Measurements from ENCODE around the gene USH1C. TPM values are rescaled to one million over a fixed set of nuclear protein-coding genes. Genes with fewer than 3 reads are reported as not detected.

Gene USH1C
- total RNA-seq, 1 donor from 2014 or later: 5.3 TPM

DNA sequence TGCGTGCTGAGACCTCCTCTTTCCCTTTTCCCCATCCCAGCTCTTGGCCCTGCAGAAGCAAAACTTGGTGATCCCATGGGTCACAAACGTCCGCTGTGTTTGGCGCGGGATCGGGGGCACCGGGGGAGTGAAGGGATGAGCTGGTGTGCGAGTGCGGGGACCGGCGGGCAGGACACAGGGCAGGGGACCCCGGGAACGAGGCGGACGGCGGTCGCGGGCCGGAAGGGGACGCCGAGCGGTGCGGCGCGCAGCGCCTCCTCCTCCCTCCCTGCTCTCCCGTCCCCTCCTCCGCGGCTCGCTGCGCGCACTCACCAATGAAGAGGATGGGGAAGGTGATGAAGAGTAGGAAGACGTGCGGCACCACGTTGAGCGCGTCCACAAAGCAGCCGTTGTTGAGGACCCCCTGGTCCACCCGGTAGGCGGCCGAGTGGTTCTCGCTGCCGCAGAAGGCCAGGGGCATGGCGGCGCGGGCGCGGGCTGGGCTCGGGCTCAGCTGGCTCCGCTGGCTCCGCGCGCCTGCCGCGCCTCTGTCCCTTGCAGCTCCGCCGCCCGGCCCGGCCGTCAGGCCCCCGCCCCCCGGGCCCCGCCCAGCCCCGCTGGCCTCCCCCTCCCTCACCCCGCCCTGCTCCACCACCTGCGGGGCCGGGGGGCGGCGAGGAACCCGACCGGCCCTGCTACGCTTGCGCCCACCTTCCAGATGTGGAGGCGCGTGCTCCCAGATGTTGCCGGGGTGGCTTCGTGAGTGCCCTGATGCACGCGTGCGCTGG, 67.7 kb downstream of the USH1C start, which contains the start of gene ABCC8:
TSS of gene ABCC8 (minus strand) at position 529 of the 767 bp plus-strand sequence. CDS start at position 460, 69 bp downstream.
- no peak for DNase-seq (ENCODE audit: low spot score)

DNA sequence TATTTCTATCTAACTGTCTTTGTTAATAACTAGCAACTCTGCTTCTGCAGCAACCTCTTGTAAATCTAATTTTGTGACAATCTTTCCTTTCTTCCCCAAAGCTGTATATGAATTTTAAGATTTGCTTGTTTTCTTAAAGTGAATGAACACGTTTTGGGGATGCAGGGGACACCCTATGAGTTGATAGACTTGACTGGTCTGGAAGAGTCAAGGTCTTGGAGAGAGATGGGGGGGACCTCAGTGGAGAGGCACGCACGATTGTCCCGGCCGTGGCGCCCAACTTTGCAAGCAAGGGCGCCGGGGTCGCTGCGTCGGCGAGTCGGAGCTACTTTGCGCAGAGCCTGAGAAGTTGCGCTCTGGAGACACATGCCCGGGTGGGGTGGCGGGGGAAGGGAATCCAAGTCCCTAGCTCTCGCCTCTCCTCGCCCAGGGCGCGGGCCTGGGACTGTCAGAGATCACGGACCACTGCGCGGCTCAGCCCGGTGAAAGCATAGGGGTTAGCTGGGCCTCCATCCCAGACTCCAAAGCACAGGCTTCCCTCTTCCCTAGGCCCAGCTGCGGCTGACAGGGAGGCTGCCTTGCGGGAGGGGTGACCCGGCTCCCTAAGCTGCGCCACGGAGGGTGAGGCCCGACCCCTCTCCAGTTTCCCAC, 68.4 kb downstream of the USH1C start:
- no peak for DNase-seq (ENCODE audit: low spot score)

DNA sequence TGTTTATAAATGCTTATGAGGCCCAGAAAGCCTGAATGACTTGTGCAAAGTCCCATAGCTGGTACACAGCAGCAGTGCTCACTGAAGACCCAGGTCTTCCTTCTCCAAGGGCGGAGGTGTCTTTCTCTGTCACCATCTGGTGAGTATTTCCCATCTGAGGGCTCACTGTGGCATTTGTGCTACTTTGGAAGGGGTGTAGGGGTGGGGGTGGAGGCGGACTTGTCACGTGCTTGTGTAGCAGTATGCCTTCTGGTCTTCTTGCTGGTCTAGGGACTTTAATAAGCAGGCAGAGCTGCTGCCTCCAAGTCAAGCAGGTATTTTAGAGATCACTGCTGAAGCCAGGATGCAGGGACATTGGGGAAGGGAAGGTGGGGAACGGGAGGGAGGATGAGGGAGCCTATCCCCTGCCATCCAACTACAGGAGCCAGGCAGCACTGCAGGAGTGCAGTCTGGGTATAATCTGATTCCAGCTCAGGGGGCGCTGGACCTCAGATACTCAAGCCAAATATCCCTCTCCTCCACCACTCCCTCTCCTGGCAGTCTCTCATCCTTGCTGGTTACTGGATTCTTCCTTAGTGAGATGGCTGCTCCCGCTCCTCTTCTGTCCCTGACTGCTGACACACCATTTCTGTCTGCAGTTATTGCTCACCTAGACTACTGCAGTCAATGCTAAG, 71.0 kb downstream of the USH1C start:
- DNase-seq (ENCODE audit: low spot score): no peak

DNA sequence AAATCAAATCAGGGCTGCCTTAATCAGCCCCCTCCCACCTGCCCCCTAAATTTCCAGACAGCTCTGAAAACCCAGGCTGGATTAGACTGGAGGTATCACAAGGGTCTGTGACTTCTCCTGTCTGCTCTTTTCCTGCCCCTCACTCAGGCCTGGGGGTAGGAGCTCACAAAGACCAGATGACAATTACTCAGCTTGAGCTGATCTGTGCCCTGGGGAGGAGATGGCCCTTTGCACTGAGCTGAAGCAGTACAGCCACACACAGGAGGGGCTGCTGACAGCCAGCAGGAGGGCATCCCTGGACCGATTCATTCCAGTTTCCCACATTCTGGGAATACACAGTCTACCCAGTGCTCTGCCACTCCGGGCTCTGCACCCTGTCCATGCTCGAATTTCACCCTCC, 71.7 kb downstream of the USH1C start:
- no peak for DNase-seq (ENCODE audit: low spot score)

DNA sequence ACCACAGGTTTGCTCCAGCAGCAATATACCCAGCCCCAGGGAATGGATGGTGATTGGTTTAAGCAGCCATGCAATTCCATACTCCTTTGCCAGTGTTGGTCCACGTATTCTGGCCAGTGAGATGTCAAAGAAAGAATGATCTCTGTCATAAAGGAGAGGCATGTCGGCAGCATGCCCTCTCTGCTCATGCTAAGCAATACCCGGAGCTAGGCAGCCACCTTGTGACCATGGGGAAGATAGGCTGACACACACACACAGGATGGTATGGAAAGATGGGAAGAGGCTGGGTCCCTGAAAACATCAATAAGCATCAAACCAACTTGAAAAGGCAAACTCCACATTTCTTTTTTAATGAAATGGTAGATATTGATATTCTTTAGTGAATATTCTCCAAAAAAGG, 72.7 kb downstream of the USH1C start:
- no peak for DNase-seq (ENCODE audit: low spot score)

DNA sequence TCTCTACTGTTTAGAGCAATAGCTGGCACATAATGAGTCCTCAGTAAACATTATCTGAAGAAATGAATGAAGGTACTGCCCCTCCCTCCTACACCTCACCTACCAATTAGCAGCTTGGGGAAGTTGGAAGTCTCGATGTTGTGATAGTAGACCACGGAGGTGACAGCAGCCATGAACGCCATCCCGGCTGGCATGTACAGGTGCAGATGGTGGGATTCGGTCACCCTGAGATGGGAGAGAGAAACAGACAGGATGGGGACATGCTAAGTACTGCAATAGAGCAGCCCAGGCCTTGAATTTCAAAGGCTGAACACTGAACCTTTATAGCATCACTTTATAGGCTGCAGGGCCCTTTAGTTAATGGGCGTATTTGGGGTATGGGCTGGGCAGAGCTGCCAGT, 74.2 kb downstream of the USH1C start:
- DNase-seq (ENCODE audit: low spot score): no peak

DNA sequence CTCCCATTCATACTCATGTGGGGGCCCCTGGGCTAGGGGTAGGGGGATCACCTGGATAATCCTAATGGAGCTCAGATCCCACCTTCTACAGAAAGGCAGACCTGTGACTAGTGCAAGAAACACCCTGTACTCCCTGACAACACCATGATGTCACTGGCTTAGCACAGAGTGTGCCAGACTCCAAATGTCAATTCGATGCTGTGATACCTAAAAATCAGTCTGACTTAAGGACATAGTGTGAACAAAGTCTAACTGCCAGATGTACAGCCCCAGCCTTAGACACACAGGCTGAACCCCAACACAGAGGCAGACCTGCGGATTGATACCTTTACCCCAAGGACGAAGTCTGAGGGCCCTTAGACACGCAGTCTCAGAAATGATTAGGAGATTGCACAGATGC, 76.1 kb downstream of the USH1C start:
- no peak for DNase-seq (ENCODE audit: low spot score)

DNA sequence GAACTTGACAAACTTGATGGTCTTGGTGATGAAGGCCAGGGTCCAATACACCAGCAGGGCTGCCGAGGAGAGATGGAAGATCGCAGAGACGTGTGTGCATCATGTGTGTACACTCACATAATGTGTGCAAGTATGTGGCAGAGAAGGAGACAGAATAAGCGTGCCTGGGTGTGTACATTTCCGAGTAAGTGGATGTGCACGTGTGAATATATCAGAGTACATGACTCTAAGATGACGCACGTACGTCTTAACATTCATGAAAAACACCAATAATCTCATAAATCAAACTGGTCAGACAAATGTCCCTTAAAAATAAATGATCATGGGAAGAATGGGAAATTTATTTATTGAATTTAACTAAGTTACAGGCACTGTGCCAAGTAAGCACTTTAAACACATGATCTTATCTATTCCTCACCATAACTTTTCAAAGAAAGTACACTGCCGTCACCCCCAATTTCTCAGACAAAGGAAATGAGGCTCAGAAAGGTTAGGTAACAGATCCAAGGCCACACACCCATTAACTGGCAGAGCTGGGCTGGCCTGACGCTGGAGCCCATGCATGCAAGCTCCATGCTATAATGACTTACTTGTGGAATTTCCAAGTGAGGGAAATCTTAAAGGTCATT, 80.6 kb downstream of the USH1C start:
- DNase-seq (ENCODE audit: low spot score): no peak

DNA sequence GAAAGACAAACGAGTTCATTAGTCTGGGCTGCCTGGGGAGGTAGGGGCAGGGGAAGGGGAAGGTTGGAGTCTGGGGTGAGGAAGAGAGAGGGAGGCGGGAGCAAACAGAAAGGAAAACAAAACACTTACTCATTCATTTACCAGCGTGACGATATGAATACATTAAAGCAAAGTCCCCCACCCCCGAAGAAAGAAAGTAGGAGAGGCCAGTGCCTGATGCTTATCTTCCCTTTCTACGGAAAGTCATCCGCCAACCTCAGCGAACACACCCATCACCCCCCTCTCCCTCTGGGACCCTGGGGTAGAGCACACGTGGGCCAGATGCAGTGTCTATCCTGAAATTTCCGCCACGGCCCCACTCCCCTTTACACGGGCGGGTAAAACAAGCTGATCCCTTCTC, 81.3 kb downstream of the USH1C start:
- DNase-seq (ENCODE audit: low spot score): no peak

DNA sequence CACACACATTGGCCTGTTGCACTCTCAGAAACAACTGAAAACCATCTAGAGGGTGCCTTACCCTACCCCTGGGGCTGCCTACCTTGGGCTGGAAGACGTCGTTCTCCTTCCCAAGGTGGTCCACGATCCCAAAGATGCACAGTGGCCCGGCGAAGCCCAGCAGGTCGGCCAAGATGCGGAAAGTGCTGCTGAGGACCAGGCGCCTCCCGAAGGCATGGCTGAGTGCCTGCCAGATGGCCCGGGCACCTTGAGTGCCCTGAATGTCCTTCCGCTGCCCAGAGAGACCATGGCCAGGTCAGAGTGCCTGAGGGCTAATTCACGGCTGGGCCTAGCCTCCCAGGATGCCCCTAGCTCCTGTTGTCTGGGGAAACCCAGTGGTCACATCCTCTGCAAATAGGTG, 83.8 kb downstream of the USH1C start:
- no peak for DNase-seq (ENCODE audit: low spot score)

DNA sequence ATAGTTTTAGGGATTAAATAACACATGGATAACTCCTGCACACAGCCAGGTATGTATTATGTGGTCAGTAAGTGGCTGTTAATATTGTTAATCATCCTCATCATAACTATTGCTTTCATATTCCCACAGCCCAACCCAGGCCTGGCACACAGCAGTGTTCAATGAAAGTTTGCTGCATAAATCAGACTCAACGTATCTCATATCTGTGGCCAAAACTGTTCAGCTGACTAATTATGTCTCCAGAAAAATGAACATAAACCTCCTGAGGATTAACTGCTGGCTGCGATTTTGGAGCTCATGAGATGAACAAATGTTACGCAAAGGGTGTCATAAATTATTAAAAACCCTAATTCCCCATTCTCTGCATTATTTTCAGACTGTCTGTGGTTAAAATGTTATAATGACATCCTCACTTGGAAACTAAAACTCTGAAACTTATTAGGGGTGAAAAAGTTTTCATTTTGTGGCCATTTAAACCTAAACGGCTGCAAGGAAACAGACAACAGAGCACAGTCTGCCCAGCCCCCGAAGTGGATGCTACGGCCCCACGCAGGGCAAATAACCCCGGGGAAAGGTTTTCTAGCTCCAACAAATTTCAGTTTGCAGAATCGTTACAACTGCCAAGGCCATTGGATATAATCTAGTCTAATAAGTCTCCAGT, 84.8 kb downstream of the USH1C start:
- DNase-seq (ENCODE audit: low spot score): no peak

DNA sequence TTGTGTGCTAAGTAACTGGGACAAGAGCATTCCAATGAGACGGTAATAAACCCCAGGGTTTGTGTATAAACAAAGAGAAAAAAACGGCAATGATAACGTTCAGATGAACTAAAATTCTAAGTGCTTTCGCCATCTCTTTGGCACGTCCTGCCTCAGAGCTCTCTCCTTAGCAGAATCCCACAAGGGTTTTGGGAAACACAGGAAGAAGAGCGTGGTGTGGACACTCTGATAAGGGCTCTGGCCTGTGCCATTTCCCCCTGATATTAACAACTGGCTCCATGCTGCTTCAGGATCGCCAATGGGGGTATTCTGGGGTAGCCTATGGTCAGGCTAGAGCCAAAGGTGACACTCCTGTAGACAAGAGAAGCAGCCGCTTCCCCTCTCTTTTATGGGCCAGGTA, 85.9 kb downstream of the USH1C start:
- DNase-seq (ENCODE audit: low spot score): no peak

DNA sequence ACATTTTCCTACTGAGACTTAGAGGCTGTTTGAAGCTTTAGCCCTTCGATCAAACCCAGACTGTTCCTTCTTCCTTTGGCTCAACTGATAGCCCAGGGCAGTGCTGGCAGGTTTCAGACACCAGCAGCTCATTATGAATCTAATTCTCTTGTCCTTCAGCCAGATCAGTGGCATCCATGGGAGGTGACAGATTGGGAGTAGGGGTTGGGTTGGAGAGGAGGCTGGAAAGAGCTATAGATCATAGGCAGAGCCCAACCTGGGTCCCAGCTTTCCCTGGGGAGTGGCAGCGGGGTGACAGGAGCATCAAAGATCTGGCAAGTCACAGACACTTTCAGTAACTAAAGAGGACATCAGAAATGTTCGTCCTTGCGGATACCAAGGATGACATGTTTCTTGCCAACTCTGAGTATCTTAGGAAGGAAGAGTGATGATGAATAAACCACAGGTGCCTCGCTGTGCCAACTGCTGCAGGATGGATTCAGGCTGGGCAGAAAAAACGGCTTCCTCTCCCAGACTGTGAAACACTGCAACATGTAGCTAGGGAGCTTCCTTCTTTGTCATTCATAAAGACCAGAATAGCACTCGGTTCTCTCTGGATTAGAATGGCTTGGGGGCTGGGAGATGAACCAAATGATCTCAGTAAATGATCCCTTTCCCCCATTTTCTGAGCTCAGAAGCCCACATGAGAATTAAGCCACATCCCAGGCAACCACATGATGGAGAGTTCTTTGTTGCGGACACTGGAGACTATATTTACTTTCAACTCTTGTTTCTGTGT, 86.6 kb downstream of the USH1C start:
- DNase-seq (ENCODE audit: low spot score): no peak

DNA sequence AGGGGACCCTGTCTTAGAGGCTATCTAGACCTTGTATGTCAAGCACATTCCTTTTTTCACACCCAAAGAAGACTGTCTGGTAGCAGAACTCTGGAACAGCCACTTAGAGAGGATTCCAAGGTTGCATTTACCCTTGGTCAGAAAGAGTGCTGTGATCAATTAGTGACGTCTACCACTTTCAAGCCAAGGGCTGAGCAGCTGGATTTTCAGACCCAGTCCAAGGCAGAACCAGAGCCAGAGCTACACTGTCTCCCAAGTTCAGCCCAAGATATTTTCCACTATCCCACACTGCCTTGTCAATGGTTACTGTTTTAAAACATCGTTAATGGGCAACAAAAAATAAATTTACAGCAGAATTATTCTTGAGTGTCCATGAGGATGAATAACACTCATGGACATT, 91.5 kb downstream of the USH1C start:
- DNase-seq (ENCODE audit: low spot score): no peak

DNA sequence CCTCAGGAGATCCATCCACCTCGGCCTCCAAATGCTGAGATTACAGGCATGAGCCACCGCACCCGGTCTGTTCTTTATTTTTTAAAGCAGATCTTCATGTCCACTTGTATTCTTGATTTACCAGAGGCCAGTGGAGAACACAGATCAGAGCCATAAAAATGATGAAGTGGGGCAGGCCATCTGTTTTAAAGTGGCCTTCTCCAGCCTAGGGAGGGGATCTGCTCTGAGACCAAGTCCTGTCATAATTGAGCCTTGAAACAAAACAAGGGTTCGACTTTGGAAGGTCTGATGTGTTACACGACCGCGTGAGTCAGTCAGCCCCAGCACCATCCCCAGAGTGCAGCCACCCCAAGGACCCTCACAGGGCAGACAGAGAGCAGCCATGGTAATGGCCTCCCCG, 95.1 kb downstream of the USH1C start:
- DNase-seq (ENCODE audit: low spot score): peak; percentile 51

DNA sequence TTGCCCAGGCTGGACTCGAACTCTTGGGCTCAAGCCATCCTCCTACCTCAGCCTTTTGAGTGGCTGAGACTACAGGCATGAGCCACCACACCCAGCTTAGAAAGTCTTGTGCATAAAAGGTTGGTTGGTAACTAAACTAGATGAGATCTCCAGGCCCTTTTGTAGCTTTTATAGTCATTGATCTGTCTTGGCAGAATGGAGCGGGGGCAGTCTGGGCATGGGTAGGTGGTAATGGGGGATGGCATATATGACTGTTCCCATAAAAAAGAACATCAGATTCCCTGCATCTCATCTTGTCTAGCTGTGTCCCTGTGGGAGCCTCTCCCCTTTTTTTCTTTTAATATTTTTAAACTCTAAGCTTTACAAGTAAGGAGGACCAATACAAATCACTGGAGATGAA, 97.7 kb downstream of the USH1C start:
- no peak for DNase-seq (ENCODE audit: low spot score)

DNA sequence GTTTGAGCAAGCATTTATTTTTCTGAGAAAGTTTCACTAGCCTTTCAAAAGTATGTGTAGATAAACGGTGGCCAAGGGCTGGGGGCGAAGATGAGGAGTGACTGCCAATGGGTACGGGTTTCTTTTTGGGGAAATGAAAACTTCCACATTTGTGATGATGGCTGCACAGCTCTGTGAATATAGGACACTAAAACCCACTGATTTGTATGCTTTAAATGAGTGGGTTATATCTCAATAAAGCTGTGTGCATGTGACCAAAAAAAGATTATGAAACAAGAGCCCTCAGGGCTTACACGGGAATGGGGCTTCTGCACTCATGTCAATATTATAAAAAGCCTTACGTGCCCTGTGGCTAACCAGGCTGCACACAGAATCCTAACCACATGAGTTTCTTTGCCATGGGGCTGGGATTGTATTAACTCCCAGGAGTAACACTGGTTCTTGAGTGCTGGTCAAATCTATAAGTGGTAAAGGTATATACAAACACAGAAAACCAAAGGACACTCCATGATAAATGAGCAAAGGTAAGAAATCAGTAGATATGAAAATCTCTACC, 98.9 kb downstream of the USH1C start:
- no peak for DNase-seq (ENCODE audit: low spot score)

DNA sequence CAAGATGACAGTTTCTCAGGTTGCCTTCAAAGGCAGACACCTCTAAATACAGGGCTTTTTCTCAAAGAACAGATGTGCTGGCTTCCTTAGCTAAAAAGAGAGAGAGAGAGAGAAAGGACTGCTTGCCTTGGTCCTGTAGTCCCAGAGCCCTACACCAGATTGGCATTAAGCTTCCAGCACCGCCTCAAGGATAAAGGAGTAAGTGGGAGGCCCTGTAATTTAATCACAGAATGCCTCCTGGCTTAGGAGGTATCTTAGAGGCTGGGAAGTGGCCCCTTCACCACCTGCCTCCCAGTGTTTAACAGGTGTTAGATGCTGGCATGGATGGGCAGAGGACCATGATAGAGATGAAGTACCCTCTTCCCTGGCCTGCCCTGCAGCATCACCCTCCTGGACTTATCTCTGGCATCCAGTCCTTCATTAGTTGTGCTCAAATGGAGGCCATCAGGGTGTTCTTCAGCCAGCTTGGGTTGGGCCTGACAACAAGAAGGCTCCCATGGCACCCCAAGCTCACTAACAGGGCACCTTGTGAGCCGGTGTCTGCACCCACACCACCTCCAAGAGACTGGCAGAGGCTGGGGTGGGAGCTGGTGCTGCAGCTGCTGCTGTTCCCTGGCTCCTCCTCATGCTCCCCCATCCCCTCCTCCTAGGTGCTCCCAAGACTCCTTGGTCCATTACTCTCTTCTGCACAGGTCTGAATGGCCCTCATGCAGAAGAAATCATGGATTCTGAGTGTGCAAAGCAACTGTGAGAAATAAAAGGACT, 100.1 kb downstream of the USH1C start:
- DNase-seq (ENCODE audit: low spot score): no peak
